Karpas-422 (cell line): Measurements from ENCODE around the gene MINDY2. TPM values are rescaled to one million over a fixed set of nuclear protein-coding genes. Genes with fewer than 3 reads are reported as not detected.
A peak's percentile ranks its signal among the peaks of the same experiment; 100 is the strongest.
"Not testable (repeated sequence)": the region's sequence is repeated elsewhere in the genome, so short reads cannot be mapped to it uniquely, and the experiment has no call there.

Experiments used
- DNase-seq: peaks from one replicate; pipeline ENCODE4 v3.0.0-alpha.2; 2015
- H2AFZ ChIP-seq: fragments of 200-600 bp; sonication (generic); 2 replicates; pipeline ENCODE4 v1.6.1; 2014; ENCODE audit warnings: antibody characterized with exemption, low read length, mixed read lengths
- H3K27ac ChIP-seq: fragments of 200-600 bp; sonication (generic); 2 replicates; pipeline ENCODE4 v1.5.1; 2014; ENCODE audit warnings: mild to moderate bottlenecking, low read length, moderate library complexity
- H3K27me3 ChIP-seq: fragments of 200-600 bp; sonication (generic); 2 replicates; pipeline ENCODE4 v1.6.1; 2014; ENCODE audit warnings: low read length, mixed read lengths
- H3K36me3 ChIP-seq: fragments of 200-600 bp; sonication (generic); 2 replicates; pipeline ENCODE4 v1.6.1; 2014; ENCODE audit warnings: low read length, mixed read lengths; ENCODE audit not compliant: insufficient read depth
- H3K4me1 ChIP-seq: fragments of 200-600 bp; sonication (generic); 2 replicates; pipeline ENCODE4 v1.6.1; 2014; ENCODE audit warnings: mild to moderate bottlenecking, low read length, mixed read lengths
- H3K4me2 ChIP-seq: fragments of 200-600 bp; sonication (generic); 2 replicates; pipeline ENCODE4 v1.6.1; 2014; ENCODE audit warnings: low read length, low read depth, mild to moderate bottlenecking; ENCODE audit not compliant: poor library complexity, severe bottlenecking
- H3K4me3 ChIP-seq: fragments of 200-600 bp; sonication (generic); 2 replicates; pipeline ENCODE4 v1.5.1; 2014; ENCODE audit warnings: mild to moderate bottlenecking, antibody characterized with exemption, low read length, mixed read lengths
- H3K79me2 ChIP-seq: fragments of 200-600 bp; sonication (generic); 2 replicates; pipeline ENCODE4 v1.6.1; 2014; ENCODE audit warnings: mild to moderate bottlenecking, low read length, mixed read lengths
- H3K9ac ChIP-seq: fragments of 200-600 bp; sonication (generic); 2 replicates; pipeline ENCODE4 v1.6.0; 2014; ENCODE audit warnings: low read length
- H3K9me2 ChIP-seq: fragments of 200-600 bp; sonication (generic), shearing (Covaris generic); replicated peaks from 2 replicates; pipeline ENCODE4 v1.6.0; 2014; ENCODE audit warnings: mild to moderate bottlenecking, low read length, moderate library complexity; ENCODE audit not compliant: insufficient read depth
- H3K9me3 ChIP-seq: fragments of 300-700, 200-600 bp; sonication (generic); 2 replicates; pipeline ENCODE4 v1.6.1; 2014; ENCODE audit warnings: low read length, mixed read lengths
- H4K20me1 ChIP-seq: fragments of 200-600 bp; sonication (generic); 2 replicates; pipeline ENCODE4 v1.6.1; 2014; ENCODE audit warnings: mild to moderate bottlenecking, antibody characterized with exemption, low read length, low read depth; ENCODE audit not compliant: insufficient read depth
- total RNA-seq: library from RNA; depleted of rRNA; stranded (reverse); fragments of >200 nt; shearing (Covaris generic); gene quantifications from 2 replicates; pipeline ENCODE4 v1.2.3, GENCODE V29; 2014; ENCODE audit warnings: low replicate concordance

The MINDY2 gene
- total RNA-seq, 1 experiment from 2014 or later = 11.4 TPM

DNA sequence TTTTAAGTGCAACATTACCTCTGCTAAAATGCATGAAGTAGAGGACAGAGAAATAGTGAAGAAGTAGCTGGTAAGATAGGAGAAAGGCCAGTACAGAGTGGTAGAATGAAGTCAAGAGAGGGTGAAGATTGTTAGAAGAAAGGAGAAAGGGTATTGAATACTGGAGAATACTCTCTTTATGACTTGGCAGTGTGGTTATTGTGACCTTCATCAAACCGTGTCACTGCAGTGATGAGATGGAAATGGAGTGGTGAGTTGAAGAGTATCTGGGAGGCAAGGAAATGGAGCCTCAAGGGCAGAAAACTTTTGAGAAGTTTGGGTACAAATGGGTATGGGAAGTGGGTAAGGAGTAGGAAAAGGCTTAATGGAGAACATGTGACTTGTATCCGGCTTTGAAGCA, 24.7 kb downstream of the MINDY2 start:
- H3K79me2 ChIP-seq = peaks cover 10% of the 10 kb centered on the region
- H3K9ac ChIP-seq = no peak overlapping the region
- no peaks in the 10 kb centered on the region for H3K9me2 ChIP-seq
- no peak overlapping the region for H3K4me3 ChIP-seq
- H3K36me3 ChIP-seq = no peaks in the 10 kb centered on the region
- no peaks in the 10 kb centered on the region for H4K20me1 ChIP-seq
- no peak overlapping the region for H3K4me2 ChIP-seq
- H3K27me3 ChIP-seq = no peaks in the 10 kb centered on the region
- peaks cover 4% of the 10 kb centered on the region; the same call in 1 of the 2 replicates for H3K4me1 ChIP-seq
- H3K27ac ChIP-seq = no peak overlapping the region
- no peaks in the 10 kb centered on the region for H3K9me3 ChIP-seq
- H2AFZ ChIP-seq = no peak overlapping the region
- DNase-seq = peak; percentile 33

DNA sequence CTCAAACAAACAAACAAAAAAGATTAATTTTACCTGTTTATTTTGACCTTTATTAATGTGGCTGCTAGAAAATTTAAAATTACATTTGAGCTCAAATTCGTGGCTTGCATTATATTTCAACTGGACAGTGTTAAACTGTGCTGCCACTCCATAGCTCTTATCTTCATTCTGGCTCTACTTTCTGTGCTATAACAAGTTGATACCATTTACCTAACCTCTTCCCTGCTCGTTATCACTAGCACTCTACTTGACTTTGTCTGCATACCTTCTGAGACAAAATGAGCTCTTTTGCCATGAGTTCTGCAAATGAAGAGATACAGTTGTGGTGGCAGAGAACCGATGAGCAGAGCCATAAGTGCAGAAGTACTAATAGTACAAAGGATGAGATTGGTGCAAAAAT, 26.4 kb downstream of the MINDY2 start:
- no peak overlapping the region for H3K4me3 ChIP-seq
- H3K9me3 ChIP-seq = no peaks in the 10 kb centered on the region
- no peak overlapping the region for H3K27ac ChIP-seq
- no peaks in the 10 kb centered on the region for H3K9me2 ChIP-seq
- no peaks in the 10 kb centered on the region for H3K27me3 ChIP-seq
- H2AFZ ChIP-seq = no peak overlapping the region
- peak; percentile 32 for DNase-seq
- peaks cover 10% of the 10 kb centered on the region for H3K79me2 ChIP-seq
- peaks cover 4% of the 10 kb centered on the region; the same call in 1 of the 2 replicates for H3K4me1 ChIP-seq
- H4K20me1 ChIP-seq = no peaks in the 10 kb centered on the region
- no peak overlapping the region for H3K9ac ChIP-seq
- H3K36me3 ChIP-seq = no peaks in the 10 kb centered on the region
- no peak overlapping the region for H3K4me2 ChIP-seq

DNA sequence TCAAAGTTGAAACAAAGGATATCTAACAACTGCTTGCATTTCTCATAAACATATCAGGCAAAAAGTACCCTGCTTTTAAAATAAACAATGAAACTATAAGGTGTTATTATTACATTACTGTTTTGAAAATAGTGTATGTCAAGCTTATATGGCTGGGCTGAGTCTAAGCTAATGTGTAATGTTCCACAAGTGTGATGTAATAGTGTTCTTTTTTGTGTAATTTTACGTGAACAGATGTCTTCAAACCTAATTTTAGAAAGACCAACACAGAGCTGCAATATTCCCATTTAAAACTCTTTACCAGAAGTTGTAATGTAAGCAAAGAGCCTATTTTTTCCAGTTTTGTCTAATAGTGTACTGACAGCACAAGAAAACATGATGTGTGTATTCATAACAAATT, 34.0 kb downstream of the MINDY2 start:
- Histone ChIP-seq H3K9me3 (no peaks in the 10 kb centered on the region), H4K20me1 (no peaks in the 10 kb centered on the region), H3K4me2 (no peak overlapping the region), H3K27ac (no peak overlapping the region), H3K79me2 (peaks cover 8% of the 10 kb centered on the region; the same call in 1 of the 2 replicates), H3K4me3 (no peak overlapping the region), H3K36me3 (no peaks in the 10 kb centered on the region), H3K9ac (no peak overlapping the region), H3K4me1 (no peaks in the 10 kb centered on the region), H3K27me3 (no peaks in the 10 kb centered on the region), H3K9me2 (no peaks in the 10 kb centered on the region), H2AFZ (no peak overlapping the region)
- no peak for DNase-seq

DNA sequence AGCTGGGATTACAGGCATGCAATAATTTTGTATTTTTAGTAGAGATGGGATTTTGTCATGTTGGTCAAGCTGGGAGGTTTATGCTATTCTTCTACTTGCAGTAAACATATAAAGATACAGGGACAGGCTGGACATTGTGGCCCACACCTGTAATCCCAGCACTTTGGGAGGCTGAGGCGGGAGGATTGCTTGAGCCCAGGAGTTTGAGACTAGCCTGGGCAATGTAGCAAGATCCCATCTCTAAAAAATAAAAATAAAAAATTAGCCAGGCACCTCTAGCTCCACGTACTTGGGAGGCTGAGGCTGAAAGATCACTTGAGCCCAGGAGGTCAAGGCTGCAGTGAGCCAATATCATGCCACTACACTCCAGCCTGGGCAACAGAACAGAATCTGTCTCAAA, 52.2 kb downstream of the MINDY2 start:
- not testable (repeated sequence) for H2AFZ ChIP-seq, H3K27ac ChIP-seq, DNase-seq, H3K27me3 ChIP-seq, H3K79me2 ChIP-seq, H3K4me1 ChIP-seq, H4K20me1 ChIP-seq, H3K36me3 ChIP-seq, H3K9ac ChIP-seq, H3K4me3 ChIP-seq, H3K9me3 ChIP-seq, H3K9me2 ChIP-seq, H3K4me2 ChIP-seq

DNA sequence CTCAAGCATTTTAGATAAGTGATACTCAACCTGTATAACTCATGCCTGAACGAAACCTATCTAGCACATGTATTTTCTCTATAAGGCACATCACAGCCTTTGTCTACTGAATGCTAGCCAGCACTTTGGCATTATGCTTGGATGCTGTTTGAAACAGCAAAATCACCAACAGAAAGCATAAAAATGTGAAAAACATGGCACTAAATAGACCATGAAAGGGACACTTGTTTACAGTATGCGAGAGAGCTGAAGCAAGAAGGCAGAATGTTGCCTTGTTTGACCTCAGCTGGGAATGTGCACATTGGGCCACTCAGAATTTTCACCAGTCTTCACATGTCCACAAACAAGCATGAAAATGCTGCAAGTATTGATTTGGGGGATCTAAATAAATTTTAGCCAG, 59.5 kb downstream of the MINDY2 start:
- H3K36me3 ChIP-seq = no peaks in the 10 kb centered on the region
- no peak overlapping the region for H3K27ac ChIP-seq
- no peak overlapping the region for H3K4me2 ChIP-seq
- no peaks in the 10 kb centered on the region for H3K79me2 ChIP-seq
- H3K9ac ChIP-seq = no peak overlapping the region
- peaks cover 25% of the 10 kb centered on the region for H3K4me1 ChIP-seq
- H2AFZ ChIP-seq = no peak overlapping the region
- no peaks in the 10 kb centered on the region for H3K9me3 ChIP-seq
- H3K27me3 ChIP-seq = no peaks in the 10 kb centered on the region
- no peaks in the 10 kb centered on the region for H4K20me1 ChIP-seq
- no peak overlapping the region for H3K4me3 ChIP-seq
- no peak for DNase-seq
- no peaks in the 10 kb centered on the region for H3K9me2 ChIP-seq

DNA sequence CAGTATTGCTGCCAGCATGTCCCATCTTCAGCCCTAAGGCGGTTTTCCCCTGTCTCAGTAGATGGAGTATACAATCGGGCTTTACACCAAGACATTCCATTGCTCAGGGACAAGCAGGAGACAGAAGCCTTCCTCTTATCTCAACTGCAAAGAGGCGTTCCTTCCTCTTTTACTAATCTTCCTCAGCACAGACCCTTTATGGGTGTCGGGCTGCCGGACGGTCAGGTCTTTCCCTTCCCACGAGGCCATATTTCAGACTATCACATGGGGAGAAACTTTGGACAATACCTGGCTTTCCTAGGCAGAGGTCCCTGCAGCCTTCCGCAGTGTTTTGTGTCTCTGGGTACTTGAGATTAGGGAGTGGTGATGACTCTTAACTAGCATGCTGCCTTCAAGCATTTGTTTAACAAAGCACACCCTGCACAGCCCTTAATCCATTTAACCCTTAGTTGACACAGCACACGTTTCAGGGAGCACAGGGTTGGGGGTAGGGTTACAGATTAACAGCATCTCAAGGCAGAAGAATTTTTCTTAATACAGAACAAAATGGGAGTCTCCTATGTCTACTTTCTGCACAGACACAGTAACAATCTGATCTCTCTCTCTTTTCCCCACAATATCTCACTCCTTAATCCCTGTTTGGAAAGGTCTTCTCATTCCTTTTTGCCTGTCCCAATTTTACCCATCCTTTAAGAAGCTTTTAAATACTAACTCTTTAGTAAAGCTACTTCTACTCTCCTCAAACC, 62.8 kb downstream of the MINDY2 start:
- H3K79me2 ChIP-seq, H3K36me3 ChIP-seq, H3K27me3 ChIP-seq, H4K20me1 ChIP-seq, H3K9me2 ChIP-seq, H3K9me3 ChIP-seq: not testable (repeated sequence)
- Histone ChIP-seq H3K4me1 (peaks cover 20% of the 10 kb centered on the region), H3K4me2 (peak overlapping the region; percentile 65), H2AFZ (peak overlapping the region; percentile 85; the same call in 1 of the 2 replicates), H3K4me3 (peak overlapping the region; percentile 63), H3K9ac (peak overlapping the region; percentile 59), H3K27ac (peak overlapping the region; percentile 3)
- peak; percentile 59 for DNase-seq

DNA sequence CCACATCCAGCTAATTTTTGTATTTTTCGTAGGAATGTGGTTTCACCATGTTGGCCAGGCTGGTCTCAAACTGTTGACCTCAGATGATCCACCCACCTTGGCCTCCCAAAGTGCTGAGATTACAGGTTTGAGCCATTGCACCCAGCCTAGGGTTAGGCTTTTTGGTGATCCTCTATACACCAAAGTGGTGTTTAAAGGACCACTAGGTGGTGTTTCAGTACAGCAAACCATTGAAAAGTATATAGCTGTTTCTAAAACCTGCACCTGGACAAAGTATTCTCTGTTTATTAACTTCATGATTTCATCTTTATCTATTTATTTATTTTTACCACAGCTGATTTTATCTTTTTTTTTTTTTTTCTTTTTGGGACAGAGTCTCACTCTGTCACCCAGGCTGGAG, 68.4 kb downstream of the MINDY2 start:
- no peak overlapping the region for H3K4me2 ChIP-seq
- no peaks in the 10 kb centered on the region for H3K36me3 ChIP-seq
- H2AFZ ChIP-seq = no peak overlapping the region
- no peaks in the 10 kb centered on the region for H3K9me3 ChIP-seq
- no peak overlapping the region for H3K27ac ChIP-seq
- H3K4me3 ChIP-seq = no peak overlapping the region
- no peaks in the 10 kb centered on the region for H4K20me1 ChIP-seq
- DNase-seq = peak; percentile 72
- H3K9ac ChIP-seq = no peak overlapping the region
- H3K27me3 ChIP-seq = no peaks in the 10 kb centered on the region
- H3K79me2 ChIP-seq = no peaks in the 10 kb centered on the region
- H3K4me1 ChIP-seq = peaks cover 4% of the 10 kb centered on the region
- H3K9me2 ChIP-seq = no peaks in the 10 kb centered on the region

DNA sequence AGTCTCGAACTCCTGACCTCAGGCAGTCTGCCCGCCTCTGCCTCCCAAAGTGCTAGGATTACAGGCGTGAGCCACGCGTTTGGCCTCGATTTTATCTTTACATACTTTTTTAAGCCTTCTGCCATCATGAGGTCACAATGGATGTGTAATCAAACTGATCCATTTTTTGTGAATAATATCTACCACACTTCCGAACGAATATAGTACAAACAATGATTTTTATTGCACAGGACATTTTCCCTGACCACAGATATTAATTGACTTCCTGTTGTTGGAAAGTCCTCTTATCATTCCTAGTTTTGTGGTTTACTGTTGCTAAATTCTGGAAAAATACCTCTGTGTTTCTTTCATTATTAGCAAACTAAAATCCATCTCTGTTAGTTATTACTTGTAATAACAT, 68.9 kb downstream of the MINDY2 start:
- Histone ChIP-seq H3K36me3 (no peaks in the 10 kb centered on the region), H3K4me1 (no peaks in the 10 kb centered on the region), H3K9me3 (no peaks in the 10 kb centered on the region), H3K27me3 (no peaks in the 10 kb centered on the region), H3K4me2 (no peak overlapping the region), H3K79me2 (no peaks in the 10 kb centered on the region), H4K20me1 (no peaks in the 10 kb centered on the region), H3K4me3 (no peak overlapping the region), H3K9ac (no peak overlapping the region), H3K9me2 (no peaks in the 10 kb centered on the region), H2AFZ (no peak overlapping the region), H3K27ac (no peak overlapping the region)
- no peak for DNase-seq
